Fibroblast of skin of abdomen (primary cell): Measurements from ENCODE around the gene TTC7B.
A peak's percentile ranks its signal among the peaks of the same experiment; 100 is the strongest.

Experiments used
- DNase-seq: peaks from one replicate; pipeline ENCODE4 v3.0.0-alpha.2; 2013

The TTC7B gene

DNA sequence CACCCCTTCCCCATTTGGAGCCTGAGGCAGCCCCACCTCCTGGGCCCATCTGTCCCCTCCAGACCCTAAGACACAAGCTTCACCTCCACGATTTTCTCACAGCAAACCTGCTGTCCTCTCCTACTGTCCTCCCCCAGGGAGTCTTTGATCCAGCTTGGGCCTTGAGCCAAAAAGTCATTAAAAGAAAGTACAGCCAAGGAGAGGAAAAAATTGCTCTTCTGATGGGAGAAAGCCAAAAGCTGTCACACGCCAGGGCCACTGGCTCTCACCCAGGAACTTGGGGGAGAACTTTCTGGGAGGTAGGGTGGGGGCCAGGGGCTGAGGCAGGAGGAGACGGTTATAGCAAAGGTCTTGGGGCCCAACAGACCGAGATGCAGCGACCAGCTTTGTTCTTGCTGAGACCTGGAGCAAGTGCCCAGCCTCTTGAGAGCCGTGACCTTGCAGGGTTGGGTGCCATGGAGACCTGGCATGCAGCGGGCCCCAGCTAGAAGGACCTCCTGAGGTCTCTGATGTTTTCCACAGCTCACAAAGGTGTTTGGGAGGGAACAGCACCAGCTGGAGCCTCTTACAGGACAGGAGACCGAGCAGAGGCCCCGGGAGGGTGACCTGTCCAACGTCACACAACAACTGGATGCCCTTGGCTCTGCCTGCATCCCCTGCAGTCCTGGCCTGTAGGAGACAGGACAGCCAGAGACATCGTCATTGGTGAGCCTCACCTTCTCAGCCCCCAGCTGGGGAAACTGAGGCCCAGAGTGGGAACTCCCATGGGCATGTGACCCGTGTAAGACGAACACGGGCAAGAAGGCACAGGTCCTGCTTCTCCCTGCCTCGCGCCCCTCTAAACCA lies 294.9 kb downstream of the TTC7B start:
- DNase-seq, result peak; percentile 13

GRCh38 chr14:90520326-90520725 lies 295.9 kb downstream of the TTC7B start:
- no peak for DNase-seq

DNA sequence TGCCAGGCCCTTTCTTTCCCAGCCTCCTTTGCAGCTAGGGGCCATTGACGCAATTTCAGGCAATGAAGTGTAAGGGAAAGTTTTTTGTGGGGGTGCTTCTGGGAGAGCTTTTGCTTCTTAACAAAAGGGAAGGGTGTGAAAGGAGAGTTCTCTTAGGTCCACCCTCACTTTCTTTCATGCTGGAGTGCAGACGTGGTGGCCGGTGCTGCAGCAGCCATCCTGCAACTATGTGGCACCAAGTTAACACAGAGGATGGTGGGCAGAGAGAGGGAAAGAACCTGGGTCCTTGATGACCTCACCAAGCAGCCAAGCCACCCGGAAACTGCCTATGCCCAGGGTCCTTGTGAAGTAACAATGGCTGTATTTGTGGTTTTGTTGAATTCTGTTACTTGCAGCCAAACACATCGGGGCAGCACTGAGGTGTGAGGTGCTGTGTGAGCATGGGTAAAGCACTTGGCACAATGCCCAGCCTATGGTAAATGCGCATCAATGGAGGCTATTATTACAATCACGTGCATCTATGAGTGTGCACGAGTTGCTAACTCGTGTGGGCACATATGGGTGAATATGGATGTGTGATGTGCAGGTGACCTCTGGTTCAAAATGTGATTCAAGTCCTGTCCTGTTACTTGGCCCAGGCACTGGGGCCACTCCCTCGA lies 296.8 kb downstream of the TTC7B start:
- DNase-seq, result no peak

DNA sequence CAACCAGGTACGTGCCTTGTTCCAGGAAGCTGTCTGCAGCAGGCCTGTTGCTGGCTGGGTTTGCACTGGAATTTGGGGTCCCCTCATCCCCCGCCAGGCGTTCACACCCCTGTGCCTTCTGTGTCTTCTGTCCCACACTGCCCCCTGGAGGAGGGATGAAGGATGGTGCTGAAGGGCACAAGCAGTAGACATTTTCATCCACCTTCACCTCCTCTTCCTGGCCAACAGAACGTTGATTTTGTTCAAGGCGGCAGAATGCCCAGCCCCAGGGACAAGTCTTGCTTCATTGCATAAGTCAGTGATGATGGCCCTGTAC lies 297.3 kb downstream of the TTC7B start:
- DNase-seq, result no peak

GRCh38 chr14:90518069-90518940 lies 297.9 kb downstream of the TTC7B start:
- DNase-seq, result no peak

GRCh38 chr14:90517076-90517841 lies 299.0 kb downstream of the TTC7B start:
- no peak for DNase-seq

- no peak for DNase-seq
These were observed 301.7 kb downstream of the TTC7B start for GRCh38 chr14:90514566-90514965.

DNA sequence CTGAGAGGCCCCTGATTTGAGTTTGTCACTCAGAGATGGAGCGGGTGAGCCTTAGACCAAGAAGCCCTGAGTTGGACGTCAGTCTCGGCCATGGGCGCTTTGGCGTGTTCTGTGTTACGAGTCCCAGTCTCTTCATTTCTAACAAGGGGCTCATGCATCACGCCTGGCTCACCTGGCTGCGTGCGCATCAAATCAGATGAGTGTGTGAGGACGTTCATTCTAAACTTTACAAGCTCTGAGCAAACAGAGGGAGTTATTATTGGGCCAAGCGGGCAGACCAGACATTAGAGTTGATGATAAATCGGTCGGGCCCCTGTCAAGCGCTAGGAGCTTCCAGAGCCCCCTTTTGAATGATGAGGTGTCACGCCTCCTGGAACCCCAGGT lies 302.2 kb downstream of the TTC7B start:
- DNase-seq, result no peak

- DNase-seq, result no peak
These were observed 302.8 kb downstream of the TTC7B start for GRCh38 chr14:90513161-90514014.

GRCh38 chr14:90512329-90512991 lies 303.8 kb downstream of the TTC7B start:
- DNase-seq, result no peak

DNA sequence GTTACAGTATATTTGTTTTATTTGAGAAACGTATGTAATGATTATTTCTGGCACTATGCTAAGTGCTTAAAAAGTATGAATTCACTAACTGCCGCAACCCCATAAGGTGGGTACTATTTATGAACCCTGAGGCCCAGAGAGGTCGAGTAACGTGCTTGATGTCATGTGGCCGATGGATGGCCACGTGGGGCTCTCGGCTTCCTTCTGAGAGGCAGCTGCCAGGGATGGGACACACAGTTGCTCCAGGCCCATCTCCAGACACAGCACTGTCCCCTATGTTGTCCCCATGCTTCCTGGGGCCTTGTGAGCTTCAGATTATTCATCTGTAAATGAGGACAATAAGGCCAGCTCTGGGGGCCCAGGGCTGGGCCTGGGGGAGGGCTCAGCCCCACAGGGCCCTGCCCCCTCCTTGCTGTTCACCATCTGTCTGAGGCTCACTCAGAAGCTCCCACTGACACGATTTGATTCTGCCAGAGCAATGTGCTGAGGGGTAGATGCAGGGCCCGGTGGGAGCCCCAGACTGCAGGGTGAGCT lies 304.4 kb downstream of the TTC7B start:
- DNase-seq, result no peak

DNA sequence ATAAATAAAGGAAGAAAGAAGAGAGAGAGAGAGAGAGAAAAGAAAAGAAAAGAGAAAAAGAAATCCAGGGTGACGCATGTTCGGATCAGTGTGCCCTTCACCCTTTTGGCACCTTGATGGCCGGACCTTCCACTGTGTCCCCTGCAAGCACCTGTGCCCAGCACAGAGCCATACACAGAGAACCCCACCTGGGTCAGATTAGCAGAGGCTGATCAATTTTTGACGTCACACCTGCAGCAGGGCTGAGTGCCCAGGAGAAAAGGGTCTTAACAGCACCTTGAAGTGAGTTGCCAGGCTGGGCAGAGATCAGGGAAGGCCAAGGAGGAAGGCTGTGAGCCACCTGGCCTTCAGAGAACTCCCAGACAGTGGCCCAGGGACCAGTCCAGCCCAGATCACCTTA lies 305.0 kb downstream of the TTC7B start:
- DNase-seq, result no peak

- no peak for DNase-seq
These were observed 306.1 kb downstream of the TTC7B start for GRCh38 chr14:90510159-90510558.

DNA sequence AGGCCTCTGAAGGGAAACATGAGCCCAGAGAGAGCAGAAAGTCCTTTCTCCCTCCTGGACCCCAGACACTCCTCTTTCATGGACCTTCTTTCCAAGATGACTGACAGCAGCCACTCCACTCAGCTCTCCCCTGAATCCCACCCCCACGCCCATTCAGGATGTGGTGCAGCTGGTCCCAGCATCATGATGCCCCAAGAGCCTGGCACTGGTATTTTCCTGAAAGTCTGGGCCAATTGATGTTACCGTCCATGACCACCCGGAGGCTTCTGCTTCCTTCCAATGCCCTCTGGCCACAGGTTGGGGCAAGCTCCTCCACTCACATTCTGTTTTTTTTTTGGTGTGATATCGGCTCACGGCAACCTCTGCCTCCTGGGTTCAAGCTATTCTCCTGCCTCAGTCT lies 306.8 kb downstream of the TTC7B start:
- no peak for DNase-seq

DNA sequence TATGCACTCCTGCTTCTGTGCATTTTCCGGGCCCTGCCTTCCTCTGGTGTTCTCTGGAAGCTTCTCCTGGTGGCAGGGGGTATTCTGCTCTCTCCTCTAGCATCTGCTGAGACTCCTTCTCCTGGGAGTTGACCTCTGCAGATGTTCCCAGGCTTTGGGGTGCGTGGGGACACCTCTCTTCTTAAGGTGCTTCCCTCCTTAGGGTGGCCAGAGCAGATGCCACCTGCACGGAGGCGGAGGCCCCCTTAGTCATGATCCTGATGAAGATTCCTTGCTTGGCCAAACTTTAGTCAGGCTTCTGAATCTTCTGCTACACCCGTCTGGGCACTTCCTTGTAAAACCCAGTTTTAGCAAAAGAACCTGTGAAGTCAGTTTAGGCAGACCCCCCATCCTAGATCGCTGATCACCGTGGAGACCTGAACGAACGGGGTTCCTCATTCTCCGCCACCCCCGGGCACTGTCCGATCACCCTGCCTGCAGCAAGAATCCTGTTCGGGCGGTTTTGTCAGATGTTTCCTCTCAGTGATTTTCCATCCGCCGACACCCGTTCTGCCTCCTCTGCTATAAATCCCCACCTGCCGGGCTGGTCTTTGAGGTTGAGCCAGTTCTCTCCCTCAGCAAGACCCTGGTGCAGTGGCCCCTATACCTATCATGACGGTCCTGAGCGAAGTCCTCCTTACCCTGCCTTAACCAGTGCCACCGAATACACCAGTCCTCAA lies 307.5 kb downstream of the TTC7B start:
- DNase-seq, result no peak

DNA sequence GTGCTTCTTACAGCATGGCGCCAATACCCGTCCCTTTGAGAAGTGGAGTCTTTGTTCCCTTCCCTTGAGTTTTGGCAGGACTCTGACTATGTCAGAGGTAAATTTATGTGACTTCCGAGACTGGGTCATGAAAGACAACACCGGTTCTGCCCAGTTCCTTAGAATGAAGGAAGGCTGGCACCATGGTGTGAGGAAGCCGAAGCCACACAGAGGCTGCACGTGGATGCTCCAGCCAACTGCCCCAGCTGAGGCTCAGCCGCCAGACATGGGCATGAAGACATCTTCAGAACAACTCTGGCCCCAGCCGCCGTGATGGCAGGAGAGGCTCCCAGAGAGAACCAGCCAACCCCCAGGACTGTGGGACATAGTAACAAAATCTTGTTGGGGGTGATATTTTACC lies 308.2 kb downstream of the TTC7B start:
- no peak for DNase-seq

GRCh38 chr14:90507428-90507827 lies 308.8 kb downstream of the TTC7B start:
- DNase-seq, result no peak

GRCh38 chr14:90506748-90507147 lies 309.5 kb downstream of the TTC7B start:
- no peak for DNase-seq

GRCh38 chr14:90505531-90505930 lies 310.7 kb downstream of the TTC7B start:
- DNase-seq, result no peak

DNA sequence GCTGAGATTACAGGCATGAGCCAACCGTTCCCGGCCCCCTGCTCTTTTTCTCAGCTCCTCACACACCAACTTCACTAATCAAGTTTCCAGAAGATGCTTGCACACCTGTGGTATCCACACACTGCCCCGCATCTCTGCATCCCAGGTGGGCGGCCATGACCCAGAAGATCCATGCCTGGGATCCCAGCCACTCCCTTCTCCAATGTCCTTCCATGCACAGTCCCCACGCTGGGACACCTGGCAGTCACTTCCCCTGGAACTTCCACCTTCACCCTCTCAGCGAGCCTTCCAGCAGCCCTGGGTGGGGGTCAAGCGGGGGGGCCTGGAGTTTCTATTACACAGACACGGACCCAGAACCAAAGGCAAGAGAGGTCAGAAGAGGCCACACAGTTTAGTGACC lies 311.6 kb downstream of the TTC7B start:
- DNase-seq, result no peak
